ENCODE data around the gene STK32A. TPM values are rescaled to one million over a fixed set of nuclear protein-coding genes. Genes with fewer than 3 reads are reported as not detected.

The STK32A gene
- total RNA-seq, 1 experiment from 2014 or later: not detected

- no peak overlapping the region for H3K27ac ChIP-seq (ENCODE audit: low read length)
- no peaks in the 10 kb centered on the region for H3K36me3 ChIP-seq (ENCODE audit: control insufficient read depth, insufficient read depth, low read length)
- no peaks in the 10 kb centered on the region for H3K4me1 ChIP-seq (ENCODE audit: control insufficient read depth, insufficient read depth, low read length)
- no peak overlapping the region for H3K4me3 ChIP-seq (ENCODE audit: low read depth in 2 of 2, low read length in 2 of 2)
- no peak for ATAC-seq
- BruUV-seq (replicated peaks): no TSS peak
- ChIA-PET POLR2A (no interaction called here), CTCF (no interaction called here)
- no peaks in the 10 kb centered on the region for H3K27me3 ChIP-seq (ENCODE audit: control insufficient read depth, insufficient read depth, low read length)
- in situ Hi-C loops (cut with HindIII; ENCODE audit: low pct_unique_long_range_greater_than_20kb, low sequenced_read_pairs) (no loop called here), intact Hi-C loops (cut with micrococcal nuclease; ENCODE audit: unreplicated experiment) (no loop called here)
- no peak for TF ChIP-seq TCF7L2 (IDR thresholded peaks at IDR 0.05; ENCODE audit: low read depth, low read length)
- TF ChIP-seq REST (IDR thresholded peaks at IDR 0.05; ENCODE audit: insufficient read depth in 1 of 2, low read depth in 2 of 2, low read length in 1 of 2): no peak
- TF ChIP-seq POLR2AphosphoS5 (IDR thresholded peaks at IDR 0.05; ENCODE audit: low read depth, low read length): no peak
- no peak for TF ChIP-seq CTCF (IDR thresholded peaks at IDR 0.05)
- TF ChIP-seq SIN3A (IDR thresholded peaks at IDR 0.05; ENCODE audit: borderline replicate concordance, insufficient read depth, low read depth, low read length): no peak
- no peaks in the 10 kb centered on the region for H3K9me3 ChIP-seq (ENCODE audit: control insufficient read depth, insufficient read depth, low read depth, low read length)
- DNase-seq (ENCODE audit: low read depth, low spot score): no peak
These were observed 51.5 kb downstream of the STK32A start for GRCh38 chr5:147286296-147286695.

GRCh38 chr5:147287110-147287509 is 52.3 kb downstream of the STK32A start:
- Histone ChIP-seq H3K27ac (ENCODE audit: low read length) (no peak overlapping the region), H3K4me3 (ENCODE audit: low read depth in 2 of 2, low read length in 2 of 2) (no peak overlapping the region), H3K27me3 (ENCODE audit: control insufficient read depth, insufficient read depth, low read length) (no peaks in the 10 kb centered on the region), H3K36me3 (ENCODE audit: control insufficient read depth, insufficient read depth, low read length) (no peaks in the 10 kb centered on the region), H3K9me3 (ENCODE audit: control insufficient read depth, insufficient read depth, low read depth, low read length) (no peaks in the 10 kb centered on the region), H3K4me1 (ENCODE audit: control insufficient read depth, insufficient read depth, low read length) (no peaks in the 10 kb centered on the region)
- DNase-seq (ENCODE audit: low read depth, low spot score): no peak
- no TSS peak for BruUV-seq (replicated peaks)
- intact Hi-C loops (cut with micrococcal nuclease; ENCODE audit: unreplicated experiment) (no loop called here), in situ Hi-C loops (cut with HindIII; ENCODE audit: low pct_unique_long_range_greater_than_20kb, low sequenced_read_pairs) (no loop called here)
- POLR2A ChIA-PET: no interaction called here
- TF ChIP-seq SIN3A (IDR thresholded peaks at IDR 0.05; ENCODE audit: borderline replicate concordance, insufficient read depth, low read depth, low read length) (no peak), POLR2AphosphoS5 (IDR thresholded peaks at IDR 0.05; ENCODE audit: low read depth, low read length) (no peak), CTCF (IDR thresholded peaks at IDR 0.05) (no peak), TCF7L2 (IDR thresholded peaks at IDR 0.05; ENCODE audit: low read depth, low read length) (no peak), REST (IDR thresholded peaks at IDR 0.05; ENCODE audit: insufficient read depth in 1 of 2, low read depth in 2 of 2, low read length in 1 of 2) (no peak)
- ATAC-seq: no peak
- CTCF ChIA-PET: no interaction called here
